Sigmoid colon (tissue), 4 donors: Measurements from ENCODE around the gene RAB31.

ENCODE experiments used
- CTCF ChIP-seq, 4 experiments: fragments of 450-650 bp in 3 of 4; fragments of 200-600 bp in 1 of 4; IDR thresholded peaks; one replicate each; pipeline ENCODE4 v1.5.1; 2016 to 2019; ENCODE audit warnings: antibody characterized with exemption in 4 of 4, mild to moderate bottlenecking in 3 of 4, moderate library complexity in 2 of 4
- POLR2AphosphoS5 ChIP-seq, 4 donors: sonication (generic); formaldehyde crosslinking; IDR thresholded peaks; one replicate each; pipeline ENCODE4 v1.6.1; 2017; ENCODE audit warnings: antibody characterized with exemption in 4 of 4

- no peak for TF ChIP-seq CTCF (IDR thresholded peaks at IDR 0.05)
- no peak for TF ChIP-seq POLR2AphosphoS5 (IDR thresholded peaks at IDR 0.05)
Measured at GRCh38 chr18:9695605-9696004, 12.5 kb upstream of the RAB31 start.
